Activated T-cell treated with anti-CD3 and anti-CD28 coated beads for 4 hours (primary cell): Measurements from ENCODE around the gene EI24.

Source experiments
- DNase-seq: peaks from one replicate; pipeline ENCODE4 v3.0.0-alpha.2; 2020

Gene EI24

GRCh38 chr11:125583496-125583895 is 14.2 kb downstream of the EI24 start:
- DNase-seq, result no peak

- DNase-seq, result no peak
Observed at GRCh38 chr11:125585487-125585886, 16.2 kb downstream of the EI24 start.

GRCh38 chr11:125586623-125587022 is 17.3 kb downstream of the EI24 start:
- no peak for DNase-seq

GRCh38 chr11:125587480-125587879 is 18.2 kb downstream of the EI24 start:
- no peak for DNase-seq

- DNase-seq, result no peak
Observed at GRCh38 chr11:125588505-125588904, 19.2 kb downstream of the EI24 start.

GRCh38 chr11:125591649-125592304 is 22.5 kb downstream of the EI24 start:
- no peak for DNase-seq

GRCh38 chr11:125592305-125593113 is 23.2 kb downstream of the EI24 start, which contains the start of gene STT3A:
TSS of gene STT3A (plus strand) at chr11:125592852. CDS start at chr11:125595916, 3,064 bp downstream.
- peak; percentile 96 for DNase-seq

- DNase-seq, result no peak
Observed at GRCh38 chr11:125593114-125593820, 24.0 kb downstream of the EI24 start.

GRCh38 chr11:125594958-125595357 is 25.7 kb downstream of the EI24 start:
- DNase-seq, result no peak

- no peak for DNase-seq
Observed at GRCh38 chr11:125600663-125601062, 31.4 kb downstream of the EI24 start.

- no peak for DNase-seq
Observed at GRCh38 chr11:125603207-125603606, 33.9 kb downstream of the EI24 start.

GRCh38 chr11:125605417-125605816 is 36.1 kb downstream of the EI24 start:
- DNase-seq, result no peak

GRCh38 chr11:125609545-125609944 is 40.3 kb downstream of the EI24 start:
- no peak for DNase-seq

GRCh38 chr11:125618383-125618782 is 49.1 kb downstream of the EI24 start:
- DNase-seq, result no peak

- DNase-seq, result no peak
Observed at GRCh38 chr11:125621995-125622394, 52.7 kb downstream of the EI24 start.

- DNase-seq, result no peak
Observed at GRCh38 chr11:125623064-125623463, 53.8 kb downstream of the EI24 start.

GRCh38 chr11:125624756-125625213 is 55.5 kb downstream of the EI24 start, which contains the start of gene CHEK1:
TSS of gene CHEK1 (plus strand) at chr11:125625163. CDS start at chr11:125626769, 1,606 bp downstream.
- no peak for DNase-seq

- no peak for DNase-seq
Observed at GRCh38 chr11:125625225-125625629, 56.0 kb downstream of the EI24 start.

- DNase-seq, result peak; percentile 82
Observed at GRCh38 chr11:125625630-125626287, 56.5 kb downstream of the EI24 start.

GRCh38 chr11:125626288-125626950 is 57.1 kb downstream of the EI24 start:
- DNase-seq, result peak; percentile 1

GRCh38 chr11:125627236-125627910 is 58.1 kb downstream of the EI24 start:
- DNase-seq, result no peak
